HepG2 (cell line): ENCODE data around the gene FOXA1. TPM values are rescaled to one million over a fixed set of nuclear protein-coding genes. Genes with fewer than 3 reads are reported as not detected.

Experiments
- ATAC-seq: fragments of 200-7000 bp; cut with Tn5 transposase; 3 replicates; pipeline ENCODE4 v1.9.1; 2020; ENCODE audit warnings: mild to moderate bottlenecking, moderate library complexity
- BruUV-seq: library from RNA; stranded (reverse); fragments of 400-500 nt; replicated peaks from 2 replicates; lab custom pipeline; 2021; lab: Mats Ljungman, UMichigan
- CTCF ChIA-PET: fragments of 300-600 bp; formaldehyde crosslinking; extraction: SDS; loops from one replicate; lab custom pipeline; 2021; ENCODE audit warnings: low total read pairs, inconsistent platforms, low intra/inter-chr PET ratio; lab: Yijun Ruan, JAX
- POLR2A ChIA-PET: fragments of 350-600 bp; sonication (Branson Sonifier 250); formaldehyde crosslinking; loops from one replicate; lab custom pipeline; 2020; ENCODE audit warnings: antibody characterized with exemption, inconsistent platforms; lab: Yijun Ruan, JAX
- DNase-seq: peaks from one replicate; pipeline ENCODE4 v3.0.0-alpha.2; 2015; ENCODE audit warnings: low spot score
- FAIRE-seq: peaks from 3 replicates; lab custom pipeline; 2011; peaks lifted over from hg19 to GRCh38; lab: Jason Lieb, UNC
- H2AFZ ChIP-seq: one replicate; pipeline ENCODE4 v1.6.1; 2011; ENCODE audit warnings: low read length, inconsistent platforms
- H3K27ac ChIP-seq: fragments of 300-600 bp; 3 replicates; pipeline ENCODE4 v1.8.0; 2011; ENCODE audit warnings: mixed run types, mild to moderate bottlenecking, mixed read lengths, low read length, inconsistent platforms; ENCODE audit not compliant: insufficient read depth; ENCODE audit errors: extremely low read length
- H3K27me3 ChIP-seq, 2 experiments: fragments of 200-600 bp in 1 of 2; 2 replicates in 1 of 2; 3 replicates in 1 of 2; pipeline versions ENCODE4 v1.6.0 to v1.8.0; 2011; ENCODE audit warnings: low read length in 2 of 2, mild to moderate bottlenecking in 2 of 2, moderate library complexity in 2 of 2, inconsistent platforms in 1 of 2; ENCODE audit not compliant: insufficient read depth in 2 of 2, control insufficient read depth in 1 of 2
- H3K36me3 ChIP-seq, 2 experiments: fragments of 200-600 bp in 1 of 2; replicated peaks in 1 of 2; 2 replicates in 1 of 2; 3 replicates in 1 of 2; pipeline versions ENCODE4 v1.5.1 to v1.8.0; 2011; ENCODE audit warnings: low read length in 2 of 2, inconsistent platforms in 1 of 2; ENCODE audit not compliant: insufficient read depth in 2 of 2, control insufficient read depth in 1 of 2
- H3K4me1 ChIP-seq: 2 replicates; pipeline ENCODE4 v1.5.1; 2012; ENCODE audit warnings: low read length, inconsistent platforms; ENCODE audit not compliant: insufficient read depth
- H3K4me2 ChIP-seq: 2 replicates; pipeline ENCODE4 v1.6.0; 2011; ENCODE audit warnings: low read depth, low read length, inconsistent platforms
- H3K4me3 ChIP-seq, 3 experiments: fragments of 200-600 bp in 1 of 3; sonication (generic), shearing (Covaris generic) in 1 of 3; replicated peaks in 1 of 3; 2 replicates each; pipeline ENCODE4 v1.5.1; 2011 to 2016; ENCODE audit warnings: low read length in 3 of 3, inconsistent platforms in 2 of 3, low read depth in 2 of 3, mild to moderate bottlenecking in 2 of 3, control low read depth in 1 of 3, mixed read lengths in 1 of 3; ENCODE audit not compliant: insufficient read depth in 1 of 3
- H3K79me2 ChIP-seq: one replicate; pipeline ENCODE4 v1.6.1; 2011; ENCODE audit warnings: low read length, inconsistent platforms; ENCODE audit not compliant: insufficient read depth
- H3K9ac ChIP-seq: 2 replicates; pipeline ENCODE4 v1.6.0; 2011; ENCODE audit warnings: mild to moderate bottlenecking, low read depth, low read length, inconsistent platforms; ENCODE audit not compliant: insufficient read depth
- H3K9me3 ChIP-seq: 2 replicates; pipeline ENCODE4 v1.5.1; 2012; ENCODE audit warnings: mild to moderate bottlenecking, low read length
- H4K20me1 ChIP-seq: 2 replicates; pipeline ENCODE4 v1.6.0; 2011; ENCODE audit warnings: inconsistent platforms, mild to moderate bottlenecking, low read length, moderate library complexity; ENCODE audit not compliant: insufficient read depth
- HNF4G ChIP-seq, 2 experiments: sonication (generic) in 1 of 2; formaldehyde crosslinking in 1 of 2; IDR thresholded peaks; 2 replicates each; pipeline versions ENCODE4 v1.4.0 to v1.6.1; 2011 to 2020; ENCODE audit warnings: borderline replicate concordance in 2 of 2, low read depth in 2 of 2, mild to moderate bottlenecking in 2 of 2, low read length in 1 of 2, missing genetic modification reagents in 1 of 2, moderate library complexity in 1 of 2
- JUNB ChIP-seq: sonication (generic); formaldehyde crosslinking; IDR thresholded peaks from 2 replicates; pipeline ENCODE4 v1.8.0; 2022; ENCODE audit warnings: missing genetic modification reagents, mild to moderate bottlenecking, borderline replicate concordance
- MAFK ChIP-seq, 2 experiments: IDR thresholded peaks in 1 of 2; conservative IDR thresholded peaks in 1 of 2; 2 replicates each; pipeline ENCODE4 v1.6.1; 2011; ENCODE audit warnings: improper control_type of control experiment in 2 of 2, low read length in 2 of 2
- SNAPC2 ChIP-seq: sonication (generic); formaldehyde crosslinking; IDR thresholded peaks from 2 replicates; pipeline ENCODE4 v1.8.1; 2022; ENCODE audit warnings: mild to moderate bottlenecking, missing genetic modification reagents
- ZBED4 ChIP-seq: sonication (generic); formaldehyde crosslinking; IDR thresholded peaks from 2 replicates; pipeline ENCODE4 v1.4.0; 2020; ENCODE audit warnings: missing genetic modification reagents, borderline replicate concordance
- ZFP36L1 ChIP-seq: sonication (generic); formaldehyde crosslinking; IDR thresholded peaks from 2 replicates; pipeline ENCODE4 v1.8.0; 2022; ENCODE audit warnings: mild to moderate bottlenecking, missing genetic modification reagents, moderate library complexity
- ZFP37 ChIP-seq: sonication (generic); formaldehyde crosslinking; IDR thresholded peaks from 2 replicates; pipeline ENCODE4 v1.4.0; 2020; ENCODE audit warnings: missing genetic modification reagents, borderline replicate concordance
- ZNF101 ChIP-seq: sonication (generic); formaldehyde crosslinking; IDR thresholded peaks from 2 replicates; pipeline ENCODE4 v1.4.0; 2020; ENCODE audit warnings: mild to moderate bottlenecking, low read depth, missing genetic modification reagents, borderline replicate concordance
- ZNF253 ChIP-seq: sonication (generic); formaldehyde crosslinking; IDR thresholded peaks from 2 replicates; pipeline ENCODE4 v1.8.0; 2022; ENCODE audit warnings: mild to moderate bottlenecking, missing genetic modification reagents, borderline replicate concordance
- ZNF556 ChIP-seq: sonication (generic); formaldehyde crosslinking; IDR thresholded peaks from 2 replicates; pipeline ENCODE4 v1.4.0; 2020; ENCODE audit warnings: mild to moderate bottlenecking, missing genetic modification reagents, borderline replicate concordance
- ZNF614 ChIP-seq: IDR thresholded peaks from 2 replicates; pipeline ENCODE4 v1.6.1; 2018; ENCODE audit warnings: missing biosample characterization, missing genetic modification reagents, inconsistent platforms, borderline replicate concordance
- ZSCAN22 ChIP-seq: sonication (generic); formaldehyde crosslinking; IDR thresholded peaks from 2 replicates; pipeline ENCODE4 v1.4.0; 2020; ENCODE audit warnings: mild to moderate bottlenecking, missing genetic modification reagents
- ZSCAN25 ChIP-seq: sonication (generic); formaldehyde crosslinking; IDR thresholded peaks from 2 replicates; pipeline ENCODE4 v1.8.0; 2022; ENCODE audit warnings: mild to moderate bottlenecking, missing genetic modification reagents
- WGBS: methylation state at CpG from one replicate; pipeline ENCODE4 v1.1.6; 2017; ENCODE audit warnings: low lambda C conversion rate; 5-methylcytosine and 5-hydroxymethylcytosine counted together
- in situ Hi-C: cut with HindIII; loops from 2 replicates; pipeline ENCODE4 v1.10.0; 2017; ENCODE audit warnings: low pct_unique_long_range_greater_than_20kb; ENCODE audit not compliant: extremely low pct_ligation_motif_present
- intact Hi-C: fragments of 100-400 bp; cut with micrococcal nuclease; formaldehyde crosslinking; loops from one replicate; pipeline ENCODE4 v1.10.0; 2022; ENCODE audit not compliant: unreplicated experiment
- polyA plus RNA-seq, 8 experiments: library from polyadenylated mRNA; depleted of rRNA in 3 of 8; stranded (reverse) in 7 of 8; unstranded in 1 of 8; fragments of >200 nt; fragmentation: Illumina TruSeq in 4 of 8; extraction: Trizol in 4 of 8; gene quantifications; 2 replicates each; pipeline versions ENCODE4 v1.2.1 to v1.2.3, GENCODE V29; 2011 to 2016; ENCODE audit warnings: low read depth in 4 of 8, missing spikeins in 1 of 8, mixed read lengths in 1 of 8; ENCODE audit not compliant: insufficient read depth in 1 of 8
- total RNA-seq, 5 experiments: library from RNA; depleted of rRNA; stranded (reverse); fragments of >200 nt; fragmentation: Illumina TruSeq; extraction: Trizol; gene quantifications; 2 replicates each; pipeline ENCODE4 v1.2.3, GENCODE V29; 2016; ENCODE audit warnings: low read depth in 1 of 5
- TF ChIP-seq, protein P1 (sequence below): sonication (generic); formaldehyde crosslinking; IDR thresholded peaks from 2 replicates; pipeline ENCODE4 v1.5.0; 2020; ENCODE audit warnings: missing genetic modification reagents

The FOXA1 gene
- total and polyA plus RNA-seq, 2 of the 13 experiments (the other 11 are each of a cell fraction or from before 2014, with no cell fraction given): 43.4 to 58.6 TPM

DNA sequence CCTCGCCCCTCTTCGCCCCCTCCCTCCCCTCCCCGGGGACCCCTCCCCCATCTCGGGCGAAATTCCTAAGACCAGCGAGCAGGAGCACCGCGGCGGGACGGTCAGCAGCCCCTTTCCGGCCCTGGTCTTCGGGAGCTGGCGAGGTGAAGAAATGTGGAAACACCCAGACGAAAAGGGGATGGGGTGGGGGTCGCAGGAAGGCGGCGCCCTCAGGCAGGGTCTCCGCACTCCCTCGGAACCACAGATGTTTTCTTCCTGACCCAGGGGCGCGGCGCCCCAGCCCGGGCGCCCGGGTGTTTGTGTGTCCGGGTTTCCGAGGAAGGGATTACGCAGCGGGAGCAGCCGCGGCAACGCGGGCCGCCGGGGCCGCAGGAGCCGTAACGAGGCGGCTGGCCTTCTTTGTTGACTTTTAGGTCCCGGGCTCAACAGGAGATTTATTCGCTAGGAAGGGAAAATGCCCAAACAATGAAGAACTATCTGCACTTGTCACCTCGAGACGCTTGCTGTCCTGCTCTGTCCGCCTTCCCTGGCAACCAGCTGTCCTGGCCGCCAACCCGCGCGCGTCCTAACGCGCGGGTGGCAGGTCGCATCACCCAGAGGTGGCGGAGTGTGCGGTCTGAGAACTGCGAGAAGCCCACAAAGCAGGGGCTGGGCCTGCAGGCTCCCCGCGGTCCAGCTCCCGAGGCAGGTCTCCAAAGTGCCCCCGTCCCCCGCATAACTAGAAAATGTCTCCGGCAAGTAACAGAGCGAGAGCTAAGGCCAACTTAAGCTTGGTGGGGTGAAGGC, 7.0 kb downstream of the FOXA1 start (continued):
- TF ChIP-seq ZBED4 (CRISPR knock-in tag) (peak; percentile 11; the same call in 1 of the 2 replicates), ZNF556 (CRISPR knock-in tag) (peak; percentile 55), ZNF253 (CRISPR knock-in tag) (no peak; the same call in 1 of the 2 replicates)
- TF ChIP-seq, all 625 proteins: peak for 336

GRCh38 chr14:37587131-37587803, 7.8 kb downstream of the FOXA1 start:
- Histone ChIP-seq H3K36me3 (peaks cover 7 to 11% of the 10 kb centered on the region in 2 experiments), H3K4me1 (peaks cover 51% of the 10 kb centered on the region), H3K9ac (peak overlapping the region; percentile 88), H3K27me3 (no peaks in the 10 kb centered on the region; a peak in 1 of 5 replicates), H3K79me2 (peaks cover 38% of the 10 kb centered on the region), H3K4me2 (peak overlapping the region; percentile 84), H4K20me1 (no peaks in the 10 kb centered on the region), H3K9me3 (no peaks in the 10 kb centered on the region), H3K27ac (peak overlapping the region; percentile 89), H2AFZ (peak overlapping the region; percentile 89), H3K4me3 (peak overlapping the region; percentile 64 to 91 (median 72))
- no TSS peak for BruUV-seq
- intact Hi-C loops (loop anchor here (2.0 to 5.0 kb wide), 2 partner anchors 40 to 245 kb away; no protein-coding TSS in a partner anchor), in situ Hi-C loops (no loop called here)
- FAIRE-seq: no peak
- ChIA-PET POLR2A (interaction anchor here (0.9 to 4.2 kb wide), 21 partner anchors 9 to 1583 kb away, joined by 3 to 35 read pairs (median 9); partner anchors contain the start of genes FOXA1, TRAPPC6B and TTC6), CTCF (no interaction called here)
- DNase-seq: no peak
- 58% methylated on average over 4 of the region's 4 CpGs for WGBS
- ATAC-seq: no peak
- TF ChIP-seq JUNB: no peak
- TF ChIP-seq HNF4G (IDR thresholded peaks at IDR 0.05; ENCODE audit: borderline replicate concordance, low read depth, low read length): 0 out of 2 replicates have a peak, but pooled peaks have one; percentile 16
- TF ChIP-seq HNF4G (CRISPR knock-in tag; IDR thresholded peaks at IDR 0.05; ENCODE audit: borderline replicate concordance, low read depth): no peak
- 0 out of 2 replicates have a peak, but pooled peaks have one; percentile 28 for TF ChIP-seq ZFP36L1 (CRISPR knock-in tag)
- TF ChIP-seq, protein P1, sequence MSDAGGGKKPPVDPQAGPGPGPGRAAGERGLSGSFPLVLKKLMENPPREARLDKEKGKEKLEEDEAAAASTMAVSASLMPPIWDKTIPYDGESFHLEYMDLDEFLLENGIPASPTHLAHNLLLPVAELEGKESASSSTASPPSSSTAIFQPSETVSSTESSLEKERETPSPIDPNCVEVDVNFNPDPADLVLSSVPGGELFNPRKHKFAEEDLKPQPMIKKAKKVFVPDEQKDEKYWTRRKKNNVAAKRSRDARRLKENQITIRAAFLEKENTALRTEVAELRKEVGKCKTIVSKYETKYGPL (CRISPR knock-in tag): no peak
- 0 out of 4 replicates have a peak, but pooled peaks of 1 of the 2 experiments have one; percentile 0 for TF ChIP-seq MAFK (conservative IDR thresholded peaks at IDR 0.05 in 1 of 2, IDR thresholded peaks at IDR 0.05 in 1 of 2; ENCODE audit: low read length in 2 of 2)
- peak; percentile 71; the same call in 1 of the 2 replicates for TF ChIP-seq SNAPC2
- TF ChIP-seq ZSCAN22 (CRISPR knock-in tag): 0 out of 2 replicates have a peak, but pooled peaks have one; percentile 12
- no peak; the same call in 1 of the 2 replicates for TF ChIP-seq ZSCAN25 (CRISPR knock-in tag)
- no peak for TF ChIP-seq ZNF614 (CRISPR knock-in tag)
- TF ChIP-seq ZNF101 (CRISPR knock-in tag): peak; percentile 82; the same call in 1 of the 2 replicates
- TF ChIP-seq ZFP37 (CRISPR knock-in tag): 0 out of 2 replicates have a peak, but pooled peaks have one; percentile 8
